Gastroesophageal sphincter (tissue), 3 donors: ENCODE data around the gene STK32C.

Source experiments
- EP300 ChIP-seq: sonication (generic); formaldehyde crosslinking; IDR thresholded peaks from one replicate; pipeline ENCODE4 v1.6.1; 2017; ENCODE audit warnings: antibody characterized with exemption, mild to moderate bottlenecking
- POLR2A ChIP-seq, 2 donors: fragments of 450-650 bp; IDR thresholded peaks; one replicate each; pipeline ENCODE4 v1.6.1; 2017; ENCODE audit warnings: antibody characterized with exemption in 2 of 2, mild to moderate bottlenecking in 2 of 2, moderate library complexity in 1 of 2
- TF ChIP-seq, protein P1 (sequence below), 4 experiments: fragments of 200-600 bp in 2 of 4; fragments of 450-650 bp in 2 of 4; sonication (generic) in 1 of 4; IDR thresholded peaks; one replicate each; pipeline ENCODE4 v1.5.1; 2017 to 2019; ENCODE audit warnings: antibody characterized with exemption in 4 of 4, mild to moderate bottlenecking in 2 of 4, moderate library complexity in 2 of 4

DNA sequence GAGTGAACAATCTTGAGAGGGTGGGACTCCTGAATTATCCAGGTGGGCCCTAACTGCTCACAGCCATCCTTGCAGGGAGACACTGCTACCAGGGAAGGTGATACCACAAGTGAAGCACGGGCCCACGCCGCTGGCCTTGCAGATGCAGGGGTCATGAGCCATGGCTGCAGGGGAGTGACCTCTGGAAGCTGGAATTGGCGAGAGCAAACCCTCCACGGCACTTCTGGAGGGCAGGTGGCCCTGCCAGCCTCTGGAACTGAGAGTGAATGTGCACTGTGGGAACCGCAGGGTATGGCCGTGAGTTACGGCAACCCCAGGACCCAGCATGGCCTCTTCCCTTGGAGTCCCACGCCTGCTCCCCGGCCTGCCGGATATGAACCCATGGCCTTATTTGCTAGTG lies 37.5 kb downstream of the STK32C start:
- TF ChIP-seq, protein P1, sequence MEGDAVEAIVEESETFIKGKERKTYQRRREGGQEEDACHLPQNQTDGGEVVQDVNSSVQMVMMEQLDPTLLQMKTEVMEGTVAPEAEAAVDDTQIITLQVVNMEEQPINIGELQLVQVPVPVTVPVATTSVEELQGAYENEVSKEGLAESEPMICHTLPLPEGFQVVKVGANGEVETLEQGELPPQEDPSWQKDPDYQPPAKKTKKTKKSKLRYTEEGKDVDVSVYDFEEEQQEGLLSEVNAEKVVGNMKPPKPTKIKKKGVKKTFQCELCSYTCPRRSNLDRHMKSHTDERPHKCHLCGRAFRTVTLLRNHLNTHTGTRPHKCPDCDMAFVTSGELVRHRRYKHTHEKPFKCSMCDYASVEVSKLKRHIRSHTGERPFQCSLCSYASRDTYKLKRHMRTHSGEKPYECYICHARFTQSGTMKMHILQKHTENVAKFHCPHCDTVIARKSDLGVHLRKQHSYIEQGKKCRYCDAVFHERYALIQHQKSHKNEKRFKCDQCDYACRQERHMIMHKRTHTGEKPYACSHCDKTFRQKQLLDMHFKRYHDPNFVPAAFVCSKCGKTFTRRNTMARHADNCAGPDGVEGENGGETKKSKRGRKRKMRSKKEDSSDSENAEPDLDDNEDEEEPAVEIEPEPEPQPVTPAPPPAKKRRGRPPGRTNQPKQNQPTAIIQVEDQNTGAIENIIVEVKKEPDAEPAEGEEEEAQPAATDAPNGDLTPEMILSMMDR (IDR thresholded peaks at IDR 0.05), result no peak
- TF ChIP-seq POLR2A (IDR thresholded peaks at IDR 0.05) (no peak), EP300 (no peak)
